Hypothalamus (tissue), 51 donors: ENCODE results near the gene VAMP5.
"Not testable (repeated sequence)": the region's sequence is repeated elsewhere in the genome, so short reads cannot be mapped to it uniquely, and the experiment has no call there.

ENCODE experiments used
- DNase-seq, 51 donors: peaks; one replicate each; lab custom pipeline; 2025; lab: John Stamatoyannopoulos, UW

The VAMP5 gene

GRCh38 chr2:85599468-85600234 is 15.4 kb downstream of the VAMP5 start:
- DNase-seq: no peak

GRCh38 chr2:85600235-85600575 is 16.0 kb downstream of the VAMP5 start:
- DNase-seq: no peak

DNA sequence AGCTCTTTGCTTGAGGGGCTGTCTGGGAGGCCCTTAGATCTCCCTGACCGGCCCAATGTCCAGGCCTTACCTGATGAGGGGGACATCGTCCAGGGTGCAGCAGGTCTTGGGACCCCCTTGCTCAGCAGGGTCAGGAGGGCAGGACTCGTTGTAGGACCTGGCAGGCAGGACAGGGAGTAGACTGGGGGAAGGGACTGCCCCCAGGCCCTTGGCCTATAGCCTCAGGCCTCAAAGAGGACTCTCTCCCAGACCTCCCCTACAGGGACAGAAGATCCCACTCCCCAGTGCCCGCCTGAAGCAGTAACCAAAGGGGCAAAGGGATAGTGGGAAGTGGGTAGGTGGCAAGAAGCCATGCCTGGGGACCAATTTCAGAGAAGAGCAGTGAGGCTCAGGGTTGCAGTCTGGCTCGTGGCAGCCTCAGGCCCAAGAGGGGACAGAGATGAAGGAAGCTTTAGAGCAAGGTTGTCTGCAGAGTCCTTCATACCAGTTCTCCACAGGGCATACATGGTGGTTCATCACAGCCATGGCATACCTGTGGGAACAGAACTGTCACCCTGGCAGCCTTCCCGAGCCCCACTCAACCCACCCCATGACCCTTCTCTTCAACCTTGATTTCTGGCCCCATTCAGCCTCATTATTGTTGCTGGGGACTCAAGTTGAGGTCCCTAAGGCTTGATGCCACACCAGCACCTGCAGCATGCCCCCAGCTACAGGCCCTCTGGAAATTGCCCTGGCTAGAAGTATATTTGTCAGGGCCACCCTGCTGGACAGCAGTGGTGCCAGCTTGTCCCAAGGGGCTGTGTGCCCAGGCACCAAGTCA is 16.9 kb downstream of the VAMP5 start:
- no peak for DNase-seq

DNA sequence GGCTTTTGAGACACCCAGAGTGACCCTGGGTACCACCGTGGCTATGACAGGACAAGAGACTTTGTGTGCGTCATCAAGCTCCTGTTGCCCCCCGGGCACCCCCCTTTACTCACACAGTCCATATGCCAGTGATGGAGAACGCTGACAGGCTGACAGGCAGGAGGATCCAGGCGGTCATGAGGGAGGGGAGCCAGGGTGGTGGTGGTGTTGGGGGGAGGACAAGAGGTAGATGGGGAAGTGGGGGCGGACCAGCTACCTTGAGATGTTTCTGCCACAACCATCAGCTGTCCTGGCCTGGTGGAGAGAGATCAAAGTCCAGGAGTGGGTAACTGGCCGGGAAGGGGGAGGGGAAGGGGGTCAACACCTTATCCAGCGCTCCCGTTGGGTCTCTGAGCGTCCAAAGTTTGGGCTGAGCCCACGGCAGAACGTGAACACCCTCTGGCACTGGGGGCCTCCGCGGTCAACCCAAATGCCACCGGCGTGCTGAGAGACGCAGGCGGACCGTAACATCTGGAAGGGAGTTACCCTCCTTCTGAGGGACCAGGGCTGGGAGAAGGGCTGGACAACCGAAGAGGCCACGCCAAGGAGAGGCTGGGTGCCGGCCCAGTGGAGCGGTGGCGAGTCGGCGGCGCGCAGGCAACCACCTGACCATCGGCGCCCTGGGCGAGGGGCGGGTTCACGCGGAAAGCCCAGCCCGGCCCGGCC is 17.7 kb downstream of the VAMP5 start:
- DNase-seq: peak in 36 of 51 donors; percentile 55 to 91 (median 78)

GRCh38 chr2:85602476-85603234 is 18.4 kb downstream of the VAMP5 start, which contains the start of gene TMEM150A:
Gene TMEM150A, minus strand, starts transcription at chr2:85602698. Its CDS starts 750 bp downstream, at chr2:85601948.
- DNase-seq: peak; percentile 48 to 98 (median 89)

DNA sequence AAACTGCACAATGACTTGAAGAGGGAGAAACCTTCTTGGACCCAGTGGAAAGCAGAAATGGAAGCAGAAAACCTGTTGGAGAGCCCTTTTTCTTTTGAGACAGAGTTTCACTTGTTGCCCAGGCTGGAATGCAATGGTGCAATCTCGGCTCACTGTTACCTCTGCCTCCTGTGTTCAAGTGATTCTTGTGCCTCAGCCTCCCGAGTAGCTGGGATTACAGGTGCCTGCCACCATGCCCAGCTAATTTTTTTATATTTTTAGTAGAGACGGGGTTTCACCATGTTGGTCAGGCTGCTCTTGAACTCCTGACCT is 19.9 kb downstream of the VAMP5 start:
- DNase-seq: not testable (repeated sequence)

DNA sequence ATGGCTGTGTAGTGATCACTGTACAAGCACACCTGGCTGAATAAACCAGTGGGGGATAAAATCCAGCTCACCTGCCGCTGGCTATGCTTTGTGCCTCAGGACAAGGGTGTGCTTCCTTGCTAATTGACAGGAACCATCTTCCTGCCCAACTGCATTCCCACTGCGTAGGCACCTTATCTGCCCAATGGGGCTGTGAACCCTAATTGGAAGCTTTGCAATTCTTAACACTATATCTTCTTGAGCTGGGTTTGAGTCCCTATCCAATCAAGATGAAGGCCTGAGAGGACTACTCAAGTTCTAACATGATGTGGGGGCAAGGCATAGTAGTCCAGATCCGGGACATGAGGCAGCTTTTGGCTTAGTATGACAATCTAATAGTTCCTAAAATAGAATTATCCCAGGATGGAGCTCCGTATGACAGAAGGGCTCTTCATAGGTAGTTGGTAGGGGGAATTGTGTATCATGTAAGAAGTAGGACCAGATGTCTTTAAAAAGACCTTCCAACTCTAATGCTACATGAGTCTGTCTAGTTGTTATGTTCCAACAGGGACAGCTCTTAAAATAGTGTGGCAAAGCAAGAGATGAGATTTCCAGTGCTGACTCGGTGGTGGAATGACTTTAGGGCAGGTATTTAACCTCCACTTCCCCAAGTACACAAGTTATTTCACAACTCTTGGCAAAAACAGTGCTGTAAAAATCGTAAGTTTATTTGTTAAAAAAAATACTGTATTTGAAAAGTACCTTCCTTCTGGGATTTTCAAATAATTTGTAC is 20.5 kb downstream of the VAMP5 start:
- DNase-seq: no peak

- DNase-seq: peak in 2 of 51 donors; percentile 9 to 12
Measured at GRCh38 chr2:85605406-85606115, 21.3 kb downstream of the VAMP5 start.

GRCh38 chr2:85606116-85606455 is 21.9 kb downstream of the VAMP5 start:
- no peak for DNase-seq

DNA sequence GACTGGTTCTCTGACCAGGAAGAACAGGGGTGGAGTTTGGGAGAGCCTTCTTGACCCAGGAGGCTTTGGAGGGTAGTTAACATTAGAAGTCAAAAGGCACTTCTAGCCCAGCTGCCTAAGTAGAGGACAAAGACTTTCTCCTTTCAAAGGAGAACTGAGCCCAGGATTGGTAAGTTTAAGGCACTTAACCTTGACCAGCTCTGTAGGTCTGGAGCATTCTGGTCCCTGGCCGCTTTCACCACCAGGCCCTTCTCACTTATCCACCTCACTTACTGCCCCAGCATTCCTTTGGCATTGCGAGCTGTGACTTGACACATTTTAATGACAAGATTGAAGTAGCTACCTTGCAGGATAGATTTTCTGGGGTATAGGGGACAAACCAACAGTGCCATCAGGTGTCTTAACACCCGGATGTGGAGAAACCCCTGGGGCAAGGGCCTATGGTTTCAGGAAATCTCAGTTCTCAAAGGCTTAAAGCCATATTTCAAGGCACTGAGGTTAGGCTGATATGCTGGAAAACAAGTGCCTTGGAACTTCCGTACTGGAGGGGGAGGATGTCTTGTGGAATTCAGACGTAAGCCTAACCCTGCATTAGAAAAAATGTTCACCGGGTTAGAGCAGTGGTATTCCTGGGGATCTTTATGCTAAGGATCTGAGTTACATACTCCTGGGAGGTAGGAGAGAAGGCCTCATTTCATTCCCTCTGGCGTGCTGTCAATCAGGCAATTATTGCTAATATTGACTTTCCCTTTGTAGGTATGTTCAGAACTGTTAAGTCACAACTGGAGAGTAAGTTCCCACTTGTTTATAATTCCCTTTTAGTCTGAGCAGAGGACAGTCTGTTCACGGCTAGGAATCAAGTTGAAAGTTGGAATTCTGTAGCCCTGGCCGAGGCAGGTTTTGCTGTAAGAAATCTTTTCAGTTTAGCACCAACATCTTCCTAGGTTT is 23.3 kb downstream of the VAMP5 start:
- no peak for DNase-seq

GRCh38 chr2:85611217-85611704 is 27.0 kb downstream of the VAMP5 start:
- DNase-seq: no peak

GRCh38 chr2:85611705-85612587 is 27.7 kb downstream of the VAMP5 start, which contains the start of gene C2orf68:
Gene C2orf68, minus strand, starts transcription at chr2:85612066. Its CDS starts 82 bp downstream, at chr2:85611984.
- peak; percentile 38 to 93 (median 84) for DNase-seq

DNA sequence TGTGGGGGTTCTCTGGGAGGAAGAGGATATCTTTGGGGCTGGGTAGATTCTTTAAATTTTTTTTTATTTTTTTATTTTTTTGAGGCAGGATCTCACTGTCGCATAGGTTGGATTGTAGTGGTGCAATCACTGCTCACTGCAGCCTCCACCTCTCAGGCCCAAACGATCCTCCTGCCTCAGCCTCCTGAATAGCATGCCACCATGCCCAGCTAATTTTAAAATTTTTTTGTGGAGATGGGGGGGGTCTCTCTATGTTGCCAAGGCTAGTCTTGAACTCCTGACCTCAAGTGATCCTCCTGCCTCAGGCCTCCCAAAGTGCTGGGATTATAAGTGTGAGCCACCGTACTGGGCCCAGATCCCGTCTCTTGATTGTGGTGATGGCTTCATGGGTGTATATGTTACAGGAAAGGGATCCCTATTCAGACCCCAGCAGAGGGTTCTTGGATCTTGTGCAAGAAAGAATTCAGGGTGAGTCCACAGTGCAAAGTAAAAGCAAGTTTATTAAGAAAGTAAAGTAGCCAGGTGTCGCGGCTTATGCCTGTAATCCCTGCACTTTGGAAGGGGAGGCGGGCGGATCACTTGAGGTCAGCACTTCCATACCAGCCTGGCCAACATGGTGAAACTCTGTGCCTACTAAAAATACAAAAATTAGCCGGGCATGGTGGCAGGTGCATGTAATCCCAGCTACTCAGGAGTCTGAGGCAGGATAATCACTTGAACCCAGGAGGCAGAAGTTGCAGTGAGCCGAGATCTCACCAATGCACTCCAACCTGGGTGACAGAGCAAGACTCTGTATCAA is 29.7 kb downstream of the VAMP5 start:
- no peak for DNase-seq

- DNase-seq: not testable (repeated sequence)
Measured at GRCh38 chr2:85614757-85615156, 30.5 kb downstream of the VAMP5 start.

GRCh38 chr2:85615413-85615728 is 31.1 kb downstream of the VAMP5 start:
- no peak for DNase-seq

- DNase-seq: not testable (repeated sequence)
Measured at GRCh38 chr2:85617723-85618122, 33.5 kb downstream of the VAMP5 start.
